Osteocyte (in vitro differentiated cells): Measurements from ENCODE around the gene GNAL. TPM values are rescaled to one million over a fixed set of nuclear protein-coding genes. Genes with fewer than 3 reads are reported as not detected.

Source experiments
- DNase-seq: peaks from one replicate; pipeline ENCODE4 v3.0.0; 2021; ENCODE audit warnings: mixed read lengths; ENCODE audit not compliant: unreplicated experiment; ENCODE audit errors: extremely low spot score
- H3K27ac Mint-ChIP-seq: one replicate; pipeline ENCODE4 v1.8.0; 2021; ENCODE audit warnings: mild to moderate bottlenecking, mixed read lengths; ENCODE audit not compliant: unreplicated experiment
- H3K27me3 Mint-ChIP-seq: one replicate; pipeline ENCODE4 v1.8.0; 2021; ENCODE audit warnings: mixed read lengths; ENCODE audit not compliant: unreplicated experiment
- H3K36me3 Mint-ChIP-seq: one replicate; pipeline ENCODE4 v1.8.0; 2021; ENCODE audit warnings: mixed read lengths; ENCODE audit not compliant: unreplicated experiment
- H3K4me1 Mint-ChIP-seq: one replicate; pipeline ENCODE4 v1.8.0; 2021; ENCODE audit warnings: mixed read lengths; ENCODE audit not compliant: unreplicated experiment
- H3K4me3 Mint-ChIP-seq: one replicate; pipeline ENCODE4 v1.8.0; 2021; ENCODE audit warnings: mild to moderate bottlenecking, moderate library complexity, mixed read lengths; ENCODE audit not compliant: unreplicated experiment
- H3K9me3 Mint-ChIP-seq: one replicate; pipeline ENCODE4 v1.8.0; 2021; ENCODE audit warnings: mixed read lengths; ENCODE audit not compliant: unreplicated experiment
- total RNA-seq: library from RNA; stranded (reverse); gene quantifications from 2 replicates; pipeline ENCODE4 v1.2.1, GENCODE V29; 2021
- TF ChIP-seq, protein P1 (sequence below): fragments of 200-600 bp; sonication (generic); IDR thresholded peaks from 2 replicates; pipeline ENCODE4 v1.5.0; 2021; ENCODE audit warnings: antibody characterized with exemption, mild to moderate bottlenecking, moderate library complexity

Gene GNAL
- total RNA-seq, 1 donor from 2014 or later = 1.2 TPM

DNA sequence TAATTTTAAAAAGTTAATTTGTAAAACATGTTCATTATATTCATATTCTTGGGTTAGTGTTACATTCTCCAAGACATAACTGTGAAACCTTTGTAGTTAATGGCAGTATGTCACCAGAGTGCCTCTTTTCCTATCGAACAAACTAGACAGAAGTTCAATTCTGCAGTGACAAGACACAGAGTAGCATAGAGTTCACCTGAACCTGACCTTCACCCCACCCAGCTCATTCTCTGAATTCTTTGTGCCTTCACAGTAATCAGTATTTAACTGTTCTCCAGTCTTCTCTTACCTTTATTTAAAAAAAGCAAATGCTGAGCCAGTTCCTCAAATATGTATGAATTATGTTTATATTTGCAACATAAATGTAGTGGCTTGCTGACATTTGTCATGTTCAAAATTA is 109.2 kb downstream of the GNAL start:
- Mint-ChIP-seq H3K9me3 (no peaks in the 10 kb centered on the region), H3K36me3 (no peaks in the 10 kb centered on the region), H3K27me3 (peaks cover 32% of the 10 kb centered on the region), H3K4me3 (no peak overlapping the region), H3K27ac (no peak overlapping the region), H3K4me1 (no peaks in the 10 kb centered on the region)
- TF ChIP-seq, protein P1, sequence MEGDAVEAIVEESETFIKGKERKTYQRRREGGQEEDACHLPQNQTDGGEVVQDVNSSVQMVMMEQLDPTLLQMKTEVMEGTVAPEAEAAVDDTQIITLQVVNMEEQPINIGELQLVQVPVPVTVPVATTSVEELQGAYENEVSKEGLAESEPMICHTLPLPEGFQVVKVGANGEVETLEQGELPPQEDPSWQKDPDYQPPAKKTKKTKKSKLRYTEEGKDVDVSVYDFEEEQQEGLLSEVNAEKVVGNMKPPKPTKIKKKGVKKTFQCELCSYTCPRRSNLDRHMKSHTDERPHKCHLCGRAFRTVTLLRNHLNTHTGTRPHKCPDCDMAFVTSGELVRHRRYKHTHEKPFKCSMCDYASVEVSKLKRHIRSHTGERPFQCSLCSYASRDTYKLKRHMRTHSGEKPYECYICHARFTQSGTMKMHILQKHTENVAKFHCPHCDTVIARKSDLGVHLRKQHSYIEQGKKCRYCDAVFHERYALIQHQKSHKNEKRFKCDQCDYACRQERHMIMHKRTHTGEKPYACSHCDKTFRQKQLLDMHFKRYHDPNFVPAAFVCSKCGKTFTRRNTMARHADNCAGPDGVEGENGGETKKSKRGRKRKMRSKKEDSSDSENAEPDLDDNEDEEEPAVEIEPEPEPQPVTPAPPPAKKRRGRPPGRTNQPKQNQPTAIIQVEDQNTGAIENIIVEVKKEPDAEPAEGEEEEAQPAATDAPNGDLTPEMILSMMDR = no peak
- DNase-seq = no peak

DNA sequence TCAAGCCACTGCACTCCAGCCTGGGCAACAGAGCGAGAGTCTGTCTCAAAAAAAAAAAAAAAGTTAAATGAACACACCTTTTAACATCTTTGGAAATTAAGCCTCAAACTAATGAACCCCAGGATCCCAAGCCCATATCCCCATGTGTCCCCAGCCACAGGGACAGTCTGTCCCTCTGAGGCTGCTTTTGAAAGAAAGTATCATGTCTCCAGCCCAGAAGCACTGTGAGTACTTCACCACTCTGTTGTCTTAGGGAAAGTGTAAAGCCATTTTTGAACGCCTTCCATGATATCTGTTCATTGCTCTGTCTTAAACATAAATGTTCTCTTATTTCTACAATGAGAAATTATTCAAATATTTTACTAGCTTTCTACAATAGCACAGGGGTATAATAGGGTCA is 110.0 kb downstream of the GNAL start:
- H3K36me3 Mint-ChIP-seq = no peaks in the 10 kb centered on the region
- no peak overlapping the region for H3K4me3 Mint-ChIP-seq
- H3K9me3 Mint-ChIP-seq = no peaks in the 10 kb centered on the region
- no peak overlapping the region for H3K27ac Mint-ChIP-seq
- DNase-seq = no peak
- H3K27me3 Mint-ChIP-seq = peaks cover 32% of the 10 kb centered on the region
- H3K4me1 Mint-ChIP-seq = no peaks in the 10 kb centered on the region
- TF ChIP-seq, protein P1 = no peak

DNA sequence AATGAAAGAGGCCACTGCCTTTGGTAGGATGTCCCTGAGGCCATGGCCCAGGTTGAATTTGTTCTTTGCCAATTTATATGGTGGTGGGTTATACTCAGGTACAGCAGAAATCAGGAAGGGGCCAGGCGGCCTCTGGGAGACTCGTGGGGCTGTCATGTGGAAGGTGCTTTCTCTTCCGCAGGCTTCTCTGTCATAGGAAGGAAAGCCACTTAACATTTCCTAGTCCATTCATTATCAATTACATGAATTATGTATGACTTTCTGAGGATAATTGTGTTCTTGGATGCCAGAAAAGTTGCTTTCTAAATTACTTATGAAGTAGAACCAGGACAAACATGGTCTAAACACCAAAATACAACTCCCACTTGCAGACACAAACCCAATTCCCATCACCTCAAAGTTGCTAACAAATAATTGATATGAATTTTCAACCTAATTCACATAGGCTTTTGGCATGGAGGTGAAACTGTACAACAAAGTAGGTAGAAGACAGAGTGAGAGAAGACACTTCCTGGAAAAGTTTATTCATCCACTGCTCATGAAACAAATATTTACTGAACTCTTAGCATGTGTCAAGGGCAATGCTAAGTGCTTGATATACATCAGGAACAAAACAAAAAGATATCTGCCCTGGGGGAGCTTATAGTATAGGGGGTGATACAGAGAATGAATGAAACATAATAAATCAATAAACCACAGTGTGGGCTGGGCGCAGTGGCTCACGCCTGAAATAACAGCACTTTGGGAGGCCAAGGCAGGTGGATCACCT is 111.7 kb downstream of the GNAL start:
- H3K27me3 Mint-ChIP-seq = peaks cover 32% of the 10 kb centered on the region
- H3K36me3 Mint-ChIP-seq = no peaks in the 10 kb centered on the region
- H3K4me3 Mint-ChIP-seq = no peak overlapping the region
- TF ChIP-seq, protein P1 = no peak
- H3K27ac Mint-ChIP-seq = no peak overlapping the region
- H3K9me3 Mint-ChIP-seq = no peaks in the 10 kb centered on the region
- no peak for DNase-seq
- no peaks in the 10 kb centered on the region for H3K4me1 Mint-ChIP-seq

- Mint-ChIP-seq H3K4me1 (peaks cover 6% of the 10 kb centered on the region), H3K36me3 (no peaks in the 10 kb centered on the region), H3K27me3 (peaks cover 32% of the 10 kb centered on the region), H3K27ac (no peak overlapping the region), H3K4me3 (no peak overlapping the region), H3K9me3 (no peaks in the 10 kb centered on the region)
- DNase-seq = no peak
- TF ChIP-seq, protein P1 = no peak
Observed at GRCh38 chr18:11801573-11801972, 112.5 kb downstream of the GNAL start.

DNA sequence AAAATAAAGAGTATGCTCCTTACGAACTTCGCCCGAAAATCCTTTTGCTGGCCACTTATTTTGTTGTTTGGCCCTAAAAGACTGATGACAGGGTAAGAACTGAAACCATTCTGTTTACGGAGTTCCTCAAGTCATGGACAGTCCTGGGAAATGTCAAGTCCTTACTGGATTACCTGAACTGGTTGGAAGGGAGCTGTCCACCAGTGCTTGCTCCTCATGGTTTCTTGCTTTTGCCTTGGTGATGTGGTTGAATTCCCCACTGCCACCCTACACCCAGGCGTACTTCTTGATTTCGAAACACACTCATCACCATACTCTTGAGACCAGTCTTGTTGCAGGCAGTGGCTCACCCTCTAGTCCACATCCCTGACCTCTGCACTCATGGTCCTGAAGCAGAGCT is 113.1 kb downstream of the GNAL start:
- no peak overlapping the region for H3K4me3 Mint-ChIP-seq
- peaks cover 6% of the 10 kb centered on the region for H3K4me1 Mint-ChIP-seq
- TF ChIP-seq, protein P1 = no peak
- H3K27ac Mint-ChIP-seq = no peak overlapping the region
- no peak for DNase-seq
- peaks cover 3% of the 10 kb centered on the region for H3K9me3 Mint-ChIP-seq
- H3K36me3 Mint-ChIP-seq = no peaks in the 10 kb centered on the region
- peaks cover 32% of the 10 kb centered on the region for H3K27me3 Mint-ChIP-seq
